HG03039 (cell line): ENCODE results near the gene NFKBIB.

Experiments used
- ATAC-seq: cut with Tn5 transposase; IDR thresholded peaks from one replicate; pipeline ENCODE4 v1.9.1; 2021; ENCODE audit warnings: mild to moderate bottlenecking, moderate library complexity; ENCODE audit not compliant: unreplicated experiment

The NFKBIB gene

DNA sequence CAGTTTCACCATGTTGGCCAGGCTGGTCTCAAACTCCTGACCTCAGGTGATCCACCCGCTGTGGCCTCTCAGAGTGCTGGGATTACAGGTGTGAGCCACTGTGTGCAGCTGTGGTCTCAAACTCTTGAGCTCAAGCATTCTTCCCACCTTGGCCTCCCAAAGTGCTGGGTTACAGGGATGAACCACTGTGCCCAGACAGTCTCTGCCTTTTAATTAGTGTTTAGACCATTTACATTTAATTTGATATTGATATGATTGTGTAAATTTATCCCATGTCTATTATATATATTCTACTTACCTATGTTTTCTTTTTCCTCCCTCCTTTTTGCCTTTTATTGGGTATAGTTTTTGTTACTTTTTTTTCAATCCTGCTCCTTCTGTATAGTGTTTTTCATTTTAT is 1.9 kb downstream of the NFKBIB start:
- ATAC-seq, result no peak

DNA sequence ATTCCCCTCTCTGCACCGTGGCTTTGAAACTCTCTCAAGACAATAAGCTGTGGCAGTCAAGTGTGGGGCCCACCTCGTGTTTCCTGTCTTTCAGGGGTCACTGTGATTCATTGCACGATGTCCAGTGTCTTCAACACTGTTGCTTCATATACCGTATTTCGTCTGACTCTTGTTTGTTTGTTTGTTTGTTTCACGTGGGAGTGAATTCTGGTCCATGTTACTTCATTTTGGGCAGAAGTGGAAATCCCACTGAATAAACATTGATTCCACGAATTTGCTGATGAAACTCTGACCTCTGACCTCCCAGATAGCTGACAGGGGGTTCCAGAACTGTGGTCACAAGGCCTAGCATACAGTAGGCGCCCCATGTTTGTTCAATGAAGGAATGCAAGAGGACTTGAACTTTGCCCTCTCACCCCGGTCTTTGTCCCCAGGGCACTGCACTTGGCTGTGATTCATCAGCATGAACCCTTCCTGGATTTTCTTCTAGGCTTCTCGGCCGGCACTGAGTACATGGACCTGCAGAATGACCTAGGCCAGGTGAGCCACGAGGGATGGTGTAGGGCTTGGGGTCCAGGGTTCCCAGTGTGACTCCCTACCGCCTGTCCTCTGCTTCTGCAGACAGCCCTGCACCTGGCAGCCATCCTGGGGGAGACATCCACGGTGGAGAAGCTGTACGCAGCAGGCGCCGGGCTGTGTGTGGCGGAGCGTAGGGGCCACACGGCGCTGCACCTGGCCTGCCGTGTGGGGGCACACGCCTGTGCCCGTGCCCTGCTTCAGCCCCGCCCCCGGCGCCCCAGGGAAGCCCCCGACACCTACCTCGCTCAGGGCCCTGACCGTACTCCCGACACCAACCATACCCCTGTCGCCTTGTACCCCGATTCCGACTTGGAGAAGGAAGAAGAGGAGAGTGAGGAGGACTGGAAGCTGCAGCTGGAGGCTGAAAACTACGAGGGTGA is 5.1 kb downstream of the NFKBIB start:
- ATAC-seq, result no peak

DNA sequence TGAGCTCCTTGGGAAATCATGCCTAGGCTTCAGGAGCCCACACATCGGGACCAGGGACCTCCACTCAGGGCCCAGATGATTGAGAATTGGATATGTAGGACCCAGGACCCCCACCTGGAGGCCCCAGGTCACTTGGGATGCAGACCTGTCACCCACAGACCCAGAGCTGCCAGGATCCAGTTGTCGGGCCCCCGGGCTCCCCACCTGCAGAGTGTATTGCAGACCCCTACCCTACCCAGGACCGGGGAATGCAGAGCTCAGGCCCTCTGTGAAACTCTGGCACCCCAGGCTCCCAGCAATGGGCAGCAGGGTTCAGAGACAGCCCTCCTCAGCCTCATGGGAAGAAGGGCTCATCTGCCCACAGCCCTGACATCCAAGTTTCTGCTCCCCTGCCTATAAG is 5.9 kb downstream of the NFKBIB start:
- ATAC-seq, result no peak

DNA sequence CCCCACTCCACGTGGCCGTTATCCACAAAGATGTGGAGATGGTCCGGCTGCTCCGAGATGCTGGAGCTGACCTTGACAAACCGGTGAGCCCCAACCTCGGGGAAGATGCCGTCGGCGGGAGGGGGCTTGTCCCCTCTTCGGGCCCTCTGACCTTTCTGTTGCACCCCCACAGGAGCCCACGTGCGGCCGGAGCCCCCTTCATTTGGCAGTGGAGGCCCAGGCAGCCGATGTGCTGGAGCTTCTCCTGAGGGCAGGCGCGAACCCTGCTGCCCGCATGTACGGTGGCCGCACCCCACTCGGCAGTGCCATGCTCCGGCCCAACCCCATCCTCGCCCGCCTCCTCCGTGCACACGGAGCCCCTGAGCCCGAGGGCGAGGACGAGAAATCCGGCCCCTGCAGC is 7.5 kb downstream of the NFKBIB start:
- no peak for ATAC-seq

DNA sequence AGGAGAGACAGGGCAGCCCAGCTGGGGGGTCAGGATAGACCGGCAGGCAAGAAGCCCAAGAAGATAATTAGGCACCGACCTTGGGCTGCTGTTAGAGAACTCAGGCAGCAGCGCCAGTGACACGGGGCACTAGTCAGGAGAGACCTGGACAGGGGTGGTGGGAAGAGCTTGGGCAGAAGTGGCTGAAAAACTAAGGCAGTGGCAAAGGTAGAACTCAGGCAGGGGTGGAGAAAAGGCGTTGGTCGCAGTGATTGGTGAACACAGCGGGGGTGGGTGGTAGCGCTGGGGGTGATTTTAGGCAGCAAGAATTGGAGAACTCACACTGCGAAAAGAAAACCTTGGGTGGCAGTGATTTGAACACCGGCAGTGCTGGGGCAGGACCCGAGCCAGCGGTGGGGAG is 7.9 kb downstream of the NFKBIB start:
- no peak for ATAC-seq

DNA sequence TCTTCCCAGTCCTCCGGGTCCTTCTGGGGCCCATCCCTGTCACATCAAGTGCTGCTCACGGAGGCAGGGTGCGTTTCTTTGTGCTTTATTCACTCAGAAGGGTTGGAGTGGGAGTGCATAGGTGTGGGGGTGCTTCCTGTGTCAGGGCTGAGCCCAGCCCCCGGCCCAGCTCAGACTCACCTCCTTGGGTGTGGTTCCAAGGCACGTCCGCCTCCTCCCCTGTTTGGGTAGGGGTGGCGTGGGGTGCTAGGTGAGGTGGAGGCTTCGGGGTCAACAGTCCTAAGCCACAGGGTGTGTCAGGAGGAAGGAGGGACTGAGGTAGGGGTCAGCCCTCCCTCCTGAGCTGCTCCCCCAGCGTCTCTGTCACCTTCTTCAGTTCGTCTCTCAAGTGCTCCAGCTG is 9.1 kb downstream of the NFKBIB start:
- ATAC-seq, result no peak

DNA sequence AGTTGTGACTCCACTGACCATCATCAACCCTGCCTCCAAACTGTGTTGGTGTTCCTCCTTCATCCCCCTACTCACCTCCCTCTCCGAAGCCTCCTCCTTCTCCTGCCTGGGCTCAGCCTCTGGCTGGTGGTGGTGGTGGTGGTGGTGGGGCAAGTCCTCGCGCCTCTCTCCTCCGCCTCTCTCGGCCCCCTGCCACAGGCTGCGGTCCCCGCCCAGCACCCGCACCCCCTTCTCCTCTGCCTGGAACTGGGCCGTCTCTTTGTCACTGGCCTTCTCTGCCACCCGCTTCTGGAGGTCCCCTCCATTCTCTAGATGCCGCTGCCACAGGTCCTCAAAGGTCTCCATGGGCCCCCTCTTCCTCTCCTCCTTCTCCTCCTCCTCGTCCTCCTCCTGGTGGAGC is 10.7 kb downstream of the NFKBIB start:
- ATAC-seq, result no peak

DNA sequence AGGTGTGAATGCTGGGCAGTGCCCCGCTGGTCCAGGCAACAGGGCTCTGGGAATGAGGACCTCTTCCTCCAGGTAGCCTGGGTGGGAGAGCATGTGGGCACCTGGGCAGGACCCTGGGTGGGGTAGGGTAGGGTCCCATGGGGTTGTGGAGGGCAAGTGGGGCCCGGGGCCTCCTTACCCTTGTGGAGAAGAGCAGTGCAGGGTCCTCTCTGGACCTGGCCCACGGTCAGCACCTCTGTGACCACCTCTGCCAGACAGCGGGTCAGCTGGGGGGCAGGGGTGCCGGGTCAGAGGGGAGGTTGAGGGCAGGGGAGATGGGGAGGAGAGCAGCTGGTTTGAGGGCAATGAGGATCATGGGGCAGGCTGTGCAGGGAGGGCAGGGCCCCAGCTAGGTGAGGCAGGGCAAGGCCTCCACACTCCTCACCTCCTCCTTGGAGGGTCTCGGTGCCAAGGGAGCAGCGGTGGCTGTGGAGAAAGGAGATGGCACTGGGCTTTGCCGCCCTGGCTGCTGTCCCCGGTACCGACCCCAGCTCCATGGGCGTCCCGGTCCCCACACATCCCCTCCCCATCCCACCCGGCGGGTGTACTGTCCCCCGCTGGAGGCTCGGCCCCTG is 11.7 kb downstream of the NFKBIB start:
- ATAC-seq, result no peak

DNA sequence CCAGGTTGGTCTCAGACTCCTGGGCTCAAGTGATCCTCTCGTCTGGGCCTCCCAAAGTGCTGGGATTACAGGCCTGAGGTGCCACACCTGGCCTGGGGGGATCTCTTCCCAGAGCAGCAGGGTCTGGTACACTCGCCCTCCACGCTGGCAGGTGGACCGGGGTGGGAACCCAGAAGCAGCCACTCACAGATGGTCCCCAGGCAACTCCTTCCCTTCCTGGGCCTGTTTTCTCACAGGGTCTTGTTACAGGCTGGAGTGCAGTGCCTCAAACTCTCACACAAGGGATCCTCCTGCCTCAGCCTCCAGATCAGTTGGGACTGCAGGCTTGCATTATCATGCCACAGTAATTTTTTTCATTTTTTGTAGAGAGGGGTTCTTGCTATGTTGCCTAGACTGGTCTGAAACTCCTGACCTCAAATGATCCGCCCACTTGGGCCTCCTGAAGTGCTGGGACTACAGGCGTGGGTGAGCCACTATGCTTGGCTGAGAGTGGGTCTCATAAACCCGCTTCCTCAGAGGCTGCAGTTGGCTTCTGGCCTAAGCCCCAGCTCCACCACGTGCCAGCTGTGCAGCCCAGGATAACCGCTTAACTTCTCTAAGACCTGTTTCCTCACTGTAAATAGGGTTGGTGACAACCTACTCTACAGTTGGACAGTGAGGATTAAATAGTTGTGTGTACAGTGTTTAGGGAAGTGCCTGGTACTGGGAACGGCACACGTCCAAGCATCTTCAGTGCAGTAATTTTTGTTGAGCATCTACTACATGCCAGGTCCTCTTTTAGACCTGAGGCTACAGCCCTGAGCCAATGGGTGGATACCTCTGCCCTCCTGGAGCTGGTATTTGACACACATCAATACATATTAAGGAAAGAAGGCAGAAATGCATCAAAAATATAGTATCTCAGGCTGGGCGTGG is 13.1 kb downstream of the NFKBIB start:
- ATAC-seq, result no peak

DNA sequence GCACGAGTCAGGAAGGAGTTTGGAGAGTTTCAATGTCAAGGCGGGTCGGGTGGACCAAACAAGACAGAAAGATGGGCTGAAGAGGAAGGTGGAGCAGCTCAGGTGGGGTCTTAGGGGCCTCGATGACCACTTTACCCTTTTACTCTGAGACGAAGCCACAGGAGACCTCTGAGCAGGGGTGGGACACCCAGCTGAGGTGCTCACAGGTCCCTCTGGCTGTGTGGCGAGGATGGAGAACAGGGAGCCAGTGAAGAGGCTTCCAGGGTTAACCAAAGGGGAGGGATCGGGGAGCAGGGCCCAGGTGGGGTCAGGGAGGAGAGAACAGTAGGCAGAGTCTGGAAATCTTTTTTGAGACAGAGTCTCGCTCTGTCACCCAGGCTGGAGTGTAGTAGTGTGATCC is 14.2 kb downstream of the NFKBIB start:
- no peak for ATAC-seq

DNA sequence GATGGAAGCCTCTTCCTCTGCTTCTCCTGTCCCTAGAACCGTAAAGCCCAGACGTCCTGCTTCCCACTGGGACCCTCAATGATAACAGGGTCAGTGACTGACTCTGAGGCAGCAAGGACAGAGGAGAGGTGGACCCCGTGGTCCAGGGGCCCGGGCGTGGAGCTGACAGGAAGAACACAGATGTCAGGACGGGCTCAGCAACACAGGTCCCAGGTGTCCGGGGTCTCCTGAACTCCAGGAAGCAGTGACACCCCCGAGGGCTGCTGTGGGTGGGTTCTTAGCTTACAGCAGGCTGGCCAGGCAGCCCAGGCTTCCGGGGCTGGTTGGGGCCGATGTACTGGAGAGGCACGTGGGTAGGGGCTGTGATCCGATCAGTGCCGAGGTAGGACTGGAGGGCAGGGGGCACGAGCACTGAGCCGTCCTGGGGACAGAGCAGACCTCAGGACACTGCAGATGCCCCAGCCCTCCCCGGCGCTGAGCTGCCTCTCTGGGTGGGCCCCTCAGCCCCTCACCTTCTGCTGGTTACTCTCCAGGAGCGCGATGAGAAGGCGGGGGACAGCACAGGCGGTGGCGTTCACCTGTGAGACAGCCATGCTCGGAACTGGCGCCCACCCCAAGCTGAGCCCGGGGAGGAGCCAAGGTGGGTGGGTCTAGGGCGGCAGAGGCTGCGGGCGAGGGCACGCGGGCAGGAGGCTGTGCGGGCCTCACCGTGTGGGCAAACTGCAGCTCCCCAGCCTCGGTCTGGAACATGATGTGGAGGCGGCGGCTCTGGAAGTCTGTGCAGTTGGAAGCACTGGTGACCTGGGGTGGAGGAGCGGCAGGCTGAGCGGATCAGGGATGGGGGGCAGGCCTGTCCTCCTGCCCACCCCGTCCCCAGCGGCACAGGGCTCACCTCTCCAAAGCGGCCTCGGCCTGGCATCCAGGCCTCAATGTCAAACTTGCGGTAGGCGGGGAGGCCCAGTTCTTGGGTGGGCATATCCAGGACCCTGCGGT is 15.9 kb downstream of the NFKBIB start:
- no peak for ATAC-seq

DNA sequence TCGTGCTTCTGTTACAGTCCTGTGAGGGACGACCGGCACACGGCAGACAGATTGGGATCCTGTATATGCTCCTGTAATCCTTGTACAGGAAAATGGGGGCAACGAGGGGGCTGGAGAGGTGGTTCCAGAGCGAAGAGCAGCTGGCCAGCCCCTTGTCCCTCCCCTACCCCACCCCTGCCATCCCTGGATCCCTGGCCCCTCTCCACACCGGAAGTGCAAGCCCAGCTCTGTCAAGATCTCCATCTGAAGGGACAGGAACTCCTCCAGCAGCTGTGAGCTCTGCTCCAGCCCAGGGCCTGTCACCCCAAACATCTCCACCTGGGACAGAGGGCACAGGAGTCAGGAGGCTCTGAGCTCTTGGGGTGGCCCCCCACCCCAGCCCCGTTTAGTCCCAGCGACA is 17.7 kb downstream of the NFKBIB start:
- no peak for ATAC-seq

DNA sequence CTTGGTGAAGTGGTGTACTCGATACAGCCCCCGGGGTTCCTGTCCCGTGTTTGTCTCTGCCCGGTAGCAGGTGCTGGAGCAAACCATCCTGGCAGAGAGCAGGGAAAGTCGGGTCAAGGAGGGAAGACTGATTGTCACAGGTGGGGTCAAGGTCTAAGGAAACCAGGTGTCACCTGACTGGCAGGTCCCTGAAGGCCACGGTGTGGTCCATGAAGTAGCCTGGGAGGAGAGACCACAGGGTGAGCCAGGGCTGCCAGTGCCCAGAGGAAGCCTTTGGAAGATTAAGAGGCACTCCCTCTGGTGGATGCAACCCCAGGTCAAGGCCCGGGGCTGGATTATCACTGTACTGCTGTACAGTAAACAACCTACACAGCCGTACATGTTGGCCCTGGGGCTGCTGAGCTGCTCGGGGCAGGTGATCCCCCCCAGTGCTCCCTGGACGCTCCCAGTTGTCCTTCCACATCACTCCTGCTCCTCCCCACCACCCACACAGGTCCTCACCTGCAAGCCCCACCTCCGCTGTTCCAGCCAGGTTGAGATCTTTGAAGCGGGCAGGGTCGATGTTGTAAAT is 18.2 kb downstream of the NFKBIB start:
- no peak for ATAC-seq

DNA sequence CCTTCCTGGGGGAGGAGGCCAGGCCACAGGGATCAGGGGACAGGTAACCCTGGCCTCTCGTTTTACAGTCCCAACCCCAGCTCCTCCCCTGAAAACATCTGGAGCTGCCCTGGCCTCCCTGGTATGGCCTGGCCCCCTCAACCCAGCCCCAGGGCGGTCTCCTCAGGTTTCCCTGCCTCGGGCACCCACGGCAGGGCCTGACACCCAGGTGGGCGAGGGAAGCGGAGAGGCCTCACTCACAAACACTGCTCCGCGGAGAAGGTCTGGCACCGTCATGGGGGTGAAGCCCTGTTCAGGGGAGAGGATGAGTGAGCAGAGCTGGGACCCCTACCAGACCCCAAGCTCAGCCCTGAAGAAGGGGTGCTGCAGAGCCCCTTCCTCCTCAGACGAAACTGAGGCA is 18.8 kb downstream of the NFKBIB start:
- ATAC-seq, result no peak

DNA sequence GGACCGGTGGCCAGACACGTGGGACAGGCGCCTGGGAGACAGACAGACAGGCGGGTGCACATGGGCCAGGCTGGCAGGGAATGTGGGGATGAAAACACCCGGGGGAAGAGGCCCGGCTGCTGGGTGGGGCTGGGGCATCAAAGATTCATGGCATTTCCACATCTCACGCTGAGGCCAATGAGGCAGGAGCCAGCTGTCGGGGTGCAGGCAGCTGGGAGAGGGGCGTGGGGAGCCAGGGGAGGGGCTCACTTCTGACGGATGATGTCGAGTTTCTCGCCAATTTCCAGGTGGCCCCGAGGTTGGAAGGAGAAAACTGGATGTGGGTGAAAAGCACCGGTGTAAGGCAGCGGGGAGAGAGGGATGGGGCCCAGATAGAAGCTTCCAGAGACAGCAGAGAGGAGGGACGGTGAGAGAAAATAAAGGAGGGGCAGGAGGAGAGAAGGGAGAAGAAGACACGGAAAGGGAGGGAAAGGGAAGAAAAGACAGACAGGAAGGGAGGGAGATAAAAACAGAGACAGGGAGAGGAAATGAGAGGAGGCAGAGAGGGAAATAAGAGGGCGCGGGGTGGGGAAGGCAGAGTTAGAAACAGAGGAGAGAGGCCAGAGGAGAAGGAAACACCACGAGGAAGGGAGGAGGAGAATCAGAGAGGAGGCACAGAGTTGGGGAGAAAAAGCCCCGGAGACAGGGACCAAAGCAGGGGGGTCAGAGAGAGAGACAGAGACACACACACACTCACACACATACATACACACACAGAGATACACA is 20.2 kb downstream of the NFKBIB start:
- no peak for ATAC-seq

DNA sequence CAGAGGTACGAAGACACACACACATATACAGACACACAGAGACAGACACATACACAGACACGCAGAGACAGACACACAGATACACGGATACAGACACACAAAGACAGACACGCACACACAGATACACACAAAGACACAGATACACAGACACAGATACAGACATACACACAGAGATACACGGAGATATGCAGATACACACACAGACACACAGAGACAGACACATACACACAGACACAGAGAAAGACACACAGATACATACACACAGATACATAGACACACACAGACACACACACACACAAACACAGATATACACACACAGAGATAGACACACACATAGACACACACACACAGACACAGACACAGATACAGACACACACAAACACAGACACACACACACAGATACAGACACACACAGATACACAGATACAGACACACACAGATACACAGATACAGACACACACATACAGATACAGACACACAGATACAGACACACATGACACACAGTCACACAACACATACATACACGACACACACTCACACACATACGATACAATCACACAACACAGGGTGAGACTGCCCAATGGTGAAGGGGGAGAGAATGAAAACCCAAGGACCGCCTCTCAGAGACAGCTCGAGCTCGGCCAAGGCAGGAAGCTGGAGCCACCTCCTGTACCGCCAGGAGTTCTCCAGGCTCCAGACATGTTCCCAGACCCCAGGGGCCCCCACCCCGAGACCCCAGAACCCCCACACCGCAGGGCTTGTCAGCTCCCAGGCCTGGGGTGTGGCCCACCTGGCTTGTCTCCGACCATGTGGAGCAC is 21.0 kb downstream of the NFKBIB start:
- no peak for ATAC-seq

DNA sequence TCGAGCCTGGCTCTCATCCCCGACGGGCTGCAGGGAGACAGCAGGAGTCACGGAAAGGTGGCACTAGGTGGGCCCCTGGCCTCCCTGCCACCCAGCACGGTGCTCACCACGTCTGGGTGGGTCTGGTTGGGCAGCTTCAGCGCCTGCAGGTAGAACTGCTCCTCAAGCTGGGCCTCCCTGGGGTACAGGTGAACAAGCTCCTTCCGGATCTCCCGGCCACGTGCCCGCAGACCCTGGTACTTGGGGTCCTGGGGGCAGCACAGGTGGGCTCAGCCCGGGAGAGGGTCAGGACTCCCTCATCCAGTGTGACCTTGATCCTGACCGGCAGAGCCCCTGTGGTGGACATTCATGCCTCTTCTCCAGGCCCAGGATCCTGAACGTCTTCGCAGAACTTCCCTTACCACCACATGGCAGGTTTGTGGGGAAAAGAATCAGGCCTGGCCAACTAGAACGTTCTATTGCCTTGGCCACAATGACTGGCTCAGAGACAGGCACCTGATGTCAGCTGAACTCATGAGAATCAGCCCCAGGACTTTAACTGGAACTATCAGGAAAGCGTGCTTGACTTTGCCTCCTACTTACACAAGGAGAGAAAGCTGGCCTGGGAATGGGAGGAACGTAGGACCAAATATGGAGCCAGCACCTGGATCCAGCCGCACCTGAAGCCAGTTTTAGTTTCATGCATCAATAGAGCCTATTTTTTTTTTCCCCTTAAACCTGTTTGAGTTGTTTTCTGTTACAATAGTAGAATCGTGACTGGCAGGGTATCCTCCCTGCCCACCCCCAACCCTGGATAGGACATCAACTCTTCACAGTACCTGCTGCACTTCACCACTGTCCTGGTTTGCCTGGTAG is 21.9 kb downstream of the NFKBIB start:
- ATAC-seq, result no peak
